Measurements from ENCODE around the gene FDX2.

The FDX2 gene

DNA sequence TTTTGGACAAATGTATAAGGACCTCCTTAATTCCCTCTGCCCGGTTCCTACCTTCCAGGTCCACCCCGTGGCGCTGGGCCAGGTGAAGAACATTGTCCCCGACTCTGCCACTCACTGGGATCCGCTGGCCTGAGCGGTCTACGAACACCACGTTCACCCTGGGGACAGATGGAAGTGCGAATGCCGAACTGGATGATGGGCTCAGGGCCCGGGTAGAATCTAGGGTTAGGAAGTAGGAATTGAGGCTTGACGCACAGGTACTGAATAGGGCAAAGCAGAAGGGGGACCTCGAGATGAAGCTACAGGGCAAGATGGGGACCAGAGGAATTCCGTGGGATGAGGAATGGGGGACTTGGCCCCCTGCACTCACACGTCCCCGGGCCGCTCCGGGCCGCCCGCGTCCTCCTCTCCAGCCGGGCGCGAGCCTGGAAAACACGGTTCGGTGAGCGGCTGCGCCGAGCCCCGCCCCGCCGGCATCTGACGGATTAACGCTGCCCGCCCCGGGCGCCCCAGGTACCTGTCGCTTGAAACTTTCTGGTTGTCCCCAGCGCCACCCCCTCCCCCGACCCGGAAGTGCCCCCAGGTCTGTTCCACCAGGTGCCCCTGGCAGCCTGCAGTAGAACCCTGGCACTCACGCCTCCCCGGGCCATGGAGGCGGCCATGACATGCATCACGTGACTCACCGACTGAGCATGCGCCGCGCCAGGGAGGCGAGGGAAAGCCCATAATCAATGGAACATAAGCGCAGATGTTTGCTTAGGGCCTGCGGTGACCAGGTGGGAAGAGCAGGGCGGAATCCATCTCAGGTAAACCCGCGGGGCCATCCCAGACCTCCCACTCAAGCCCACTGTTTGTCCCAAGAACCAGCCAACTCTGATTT is at the start of gene FDX2:
Gene FDX2 (minus strand): TSS at position 681 of the 880 bp plus-strand sequence. CDS start 19 bp downstream, at position 662.
- TF ChIP-seq, protein P1, sequence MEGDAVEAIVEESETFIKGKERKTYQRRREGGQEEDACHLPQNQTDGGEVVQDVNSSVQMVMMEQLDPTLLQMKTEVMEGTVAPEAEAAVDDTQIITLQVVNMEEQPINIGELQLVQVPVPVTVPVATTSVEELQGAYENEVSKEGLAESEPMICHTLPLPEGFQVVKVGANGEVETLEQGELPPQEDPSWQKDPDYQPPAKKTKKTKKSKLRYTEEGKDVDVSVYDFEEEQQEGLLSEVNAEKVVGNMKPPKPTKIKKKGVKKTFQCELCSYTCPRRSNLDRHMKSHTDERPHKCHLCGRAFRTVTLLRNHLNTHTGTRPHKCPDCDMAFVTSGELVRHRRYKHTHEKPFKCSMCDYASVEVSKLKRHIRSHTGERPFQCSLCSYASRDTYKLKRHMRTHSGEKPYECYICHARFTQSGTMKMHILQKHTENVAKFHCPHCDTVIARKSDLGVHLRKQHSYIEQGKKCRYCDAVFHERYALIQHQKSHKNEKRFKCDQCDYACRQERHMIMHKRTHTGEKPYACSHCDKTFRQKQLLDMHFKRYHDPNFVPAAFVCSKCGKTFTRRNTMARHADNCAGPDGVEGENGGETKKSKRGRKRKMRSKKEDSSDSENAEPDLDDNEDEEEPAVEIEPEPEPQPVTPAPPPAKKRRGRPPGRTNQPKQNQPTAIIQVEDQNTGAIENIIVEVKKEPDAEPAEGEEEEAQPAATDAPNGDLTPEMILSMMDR (IDR thresholded peaks at IDR 0.05; ENCODE audit: borderline replicate concordance, insufficient read depth, low read depth, low read length): no peak
- H3K4me3 ChIP-seq (ENCODE audit: low read depth, low read length): peak within 1 kb of the TSS; percentile 98

DNA sequence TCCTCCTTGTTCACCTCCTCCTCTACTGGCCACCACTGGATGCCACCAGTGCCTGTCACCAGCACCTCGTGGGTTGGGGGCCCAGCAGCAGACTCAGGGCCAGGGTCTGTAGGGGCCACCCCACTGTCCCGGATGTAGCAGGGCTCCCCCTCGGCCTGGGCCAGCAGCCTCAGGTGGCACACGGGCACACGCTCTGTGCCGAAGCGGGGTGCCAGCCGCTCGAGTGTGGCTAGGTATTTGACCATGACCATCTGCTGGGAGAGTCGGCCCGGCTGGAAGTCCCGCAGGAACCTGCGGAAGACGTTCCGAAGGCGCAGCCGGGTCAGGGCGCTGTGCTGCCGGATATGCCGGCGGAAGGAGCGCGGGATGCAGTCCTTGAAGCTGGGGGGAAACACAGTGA is 49.7 kb upstream of the FDX2 start:
- no peak overlapping the region for H3K4me3 ChIP-seq (ENCODE audit: low read depth, low read length)
- TF ChIP-seq, protein P1 (IDR thresholded peaks at IDR 0.05; ENCODE audit: borderline replicate concordance, insufficient read depth, low read depth, low read length): no peak

DNA sequence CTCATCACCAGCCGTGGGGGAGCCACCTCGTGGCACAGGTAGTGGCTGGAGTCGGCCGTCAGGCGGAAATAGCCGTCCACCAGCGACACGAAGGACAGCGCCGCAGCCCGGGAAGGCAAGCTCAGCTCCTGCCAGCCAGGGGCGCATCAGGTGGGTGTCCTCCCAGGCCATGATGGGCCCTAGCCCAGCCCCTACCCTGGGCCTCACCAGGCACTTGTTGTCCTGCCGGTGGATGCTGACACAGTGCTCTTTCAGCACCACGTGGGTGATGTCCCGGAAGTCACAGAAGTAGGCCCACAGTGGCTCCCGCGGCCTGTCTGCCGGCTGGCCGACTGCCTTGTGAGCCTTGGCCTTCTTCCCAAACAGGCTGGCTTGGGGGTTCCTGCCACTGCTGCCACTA is 48.8 kb upstream of the FDX2 start:
- H3K4me3 ChIP-seq (ENCODE audit: low read depth, low read length): no peak overlapping the region
- TF ChIP-seq, protein P1 (IDR thresholded peaks at IDR 0.05; ENCODE audit: borderline replicate concordance, insufficient read depth, low read depth, low read length): no peak

DNA sequence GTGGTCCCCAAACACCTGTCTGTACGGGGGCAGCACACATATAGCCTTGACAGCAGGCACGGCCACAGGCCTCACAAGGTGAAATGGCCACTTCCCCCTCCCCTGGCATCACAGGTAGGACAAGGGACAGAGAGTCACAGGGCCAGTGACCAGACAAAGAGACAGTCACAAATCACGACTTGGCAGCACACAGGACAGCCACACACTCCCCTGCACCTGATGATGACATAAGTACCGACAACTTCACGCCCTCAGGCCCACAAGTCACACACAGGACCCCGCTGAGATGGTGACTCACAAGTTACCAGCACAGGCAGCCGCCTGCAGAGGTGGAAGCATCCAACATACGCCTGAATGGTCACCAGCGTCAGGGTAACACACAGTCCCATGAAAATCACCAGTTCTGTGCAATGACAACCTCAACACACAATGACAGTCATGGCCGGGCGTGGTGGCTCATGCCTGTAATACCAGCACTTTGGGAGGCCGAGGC is 48.0 kb upstream of the FDX2 start:
- no peak overlapping the region for H3K4me3 ChIP-seq (ENCODE audit: low read depth, low read length)
- TF ChIP-seq, protein P1 (IDR thresholded peaks at IDR 0.05; ENCODE audit: borderline replicate concordance, insufficient read depth, low read depth, low read length): no peak

DNA sequence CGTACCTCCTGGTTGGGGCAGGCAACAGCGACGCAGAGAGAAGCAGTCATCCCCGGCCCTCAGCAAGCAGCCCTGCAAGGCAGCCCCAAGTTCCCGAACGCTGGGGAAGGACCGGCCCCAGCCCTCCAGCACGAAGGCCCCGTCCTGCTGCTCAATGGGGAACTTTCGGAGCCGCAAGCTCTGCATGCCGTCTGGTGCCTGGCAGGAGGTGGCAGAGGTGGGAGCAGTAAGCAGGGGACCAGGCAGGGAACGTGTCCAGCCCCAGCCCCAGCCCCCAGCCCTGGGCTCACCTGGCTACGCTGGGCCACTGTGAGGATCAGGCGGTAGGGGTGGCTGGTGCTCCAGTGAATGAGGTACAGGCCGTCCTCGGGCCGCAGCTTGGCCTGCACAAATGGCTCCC is 46.4 kb upstream of the FDX2 start:
- no peak overlapping the region for H3K4me3 ChIP-seq (ENCODE audit: low read depth, low read length)
- TF ChIP-seq, protein P1 (IDR thresholded peaks at IDR 0.05; ENCODE audit: borderline replicate concordance, insufficient read depth, low read depth, low read length): no peak

DNA sequence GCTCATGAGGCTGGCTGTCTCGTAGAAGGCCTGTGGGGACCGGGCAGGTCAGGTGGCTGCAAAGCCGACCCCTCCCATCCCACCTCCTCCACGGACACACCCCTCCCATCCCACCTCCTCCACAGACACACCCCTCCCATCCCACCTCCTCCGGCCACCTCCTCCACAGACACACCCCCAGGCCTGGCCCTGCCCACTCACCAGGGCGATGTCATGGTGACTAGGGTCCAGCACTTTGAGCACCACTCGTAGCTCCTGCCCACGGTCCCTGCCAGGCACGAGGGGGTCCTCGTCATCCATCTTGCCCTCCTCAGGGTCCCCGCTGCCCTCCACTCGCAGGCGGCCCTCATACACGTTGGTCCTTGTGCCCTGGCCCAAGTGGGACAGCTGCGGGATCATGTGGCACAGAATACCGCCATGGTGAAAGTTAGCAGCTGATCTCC is 45.8 kb upstream of the FDX2 start:
- H3K4me3 ChIP-seq (ENCODE audit: low read depth, low read length): no peak overlapping the region
- TF ChIP-seq, protein P1 (IDR thresholded peaks at IDR 0.05; ENCODE audit: borderline replicate concordance, insufficient read depth, low read depth, low read length): no peak

DNA sequence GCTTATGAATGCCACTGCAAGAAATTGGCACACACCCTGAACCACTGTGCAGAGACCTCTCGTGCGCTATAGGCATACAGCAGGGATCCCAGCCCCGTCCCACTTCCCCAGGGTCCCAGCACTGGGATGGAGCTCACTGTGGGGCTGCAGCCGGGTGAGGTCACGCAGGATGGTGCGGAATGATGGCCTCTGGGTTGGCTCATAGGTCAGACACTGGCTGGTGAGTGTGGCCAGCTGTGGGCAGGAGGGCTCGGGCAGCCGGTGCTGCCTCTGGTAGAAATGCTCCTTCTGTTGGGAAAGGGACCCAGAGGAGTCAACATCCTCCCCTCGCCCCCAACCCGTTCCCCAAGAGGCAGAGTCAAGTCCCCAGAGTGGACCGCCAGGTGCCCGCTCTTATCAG is 40.6 kb upstream of the FDX2 start:
- TF ChIP-seq, protein P1 (IDR thresholded peaks at IDR 0.05; ENCODE audit: borderline replicate concordance, insufficient read depth, low read depth, low read length): no peak
- no peak overlapping the region for H3K4me3 ChIP-seq (ENCODE audit: low read depth, low read length)
